ENCODE measurements around the gene AIPL1. TPM values are rescaled to one million over a fixed set of nuclear protein-coding genes. Genes with fewer than 3 reads are reported as not detected.

The AIPL1 gene
- total and polyA plus RNA-seq, 2 of the 4 experiments (the other 2 are of a cell fraction), result not detected

DNA sequence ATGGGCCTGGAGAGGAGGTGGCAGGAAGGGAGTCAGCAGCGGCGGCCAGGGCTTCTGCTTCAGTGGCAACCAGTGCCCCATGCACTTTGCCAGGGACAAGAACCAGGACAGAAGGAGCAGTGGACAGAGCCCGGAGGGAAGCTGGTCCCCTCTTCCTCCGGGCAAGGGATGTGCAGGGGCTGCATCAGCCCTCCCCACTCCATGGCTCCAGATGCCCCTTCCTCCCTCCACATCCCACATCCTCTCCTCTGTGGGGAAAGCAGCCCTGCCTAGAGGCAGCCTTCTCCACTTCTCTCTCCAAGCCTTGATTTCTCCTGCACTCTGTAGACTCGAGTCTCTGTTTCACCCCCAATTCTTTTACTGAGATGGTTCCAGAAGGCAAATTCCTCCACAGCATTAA lies 50.4 kb downstream of the AIPL1 start:
- H4K8ac ChIP-seq (ENCODE audit: low read depth in 2 of 2, low read length in 2 of 2), result no peak overlapping the region
- no peak overlapping the region for H2BK120ac ChIP-seq (ENCODE audit: low read depth, low read length)
- H3K23ac ChIP-seq (ENCODE audit: low read depth, low read length), result no peak overlapping the region
- no peaks in the 10 kb centered on the region; the same call in 1 of the 2 replicates for H3K27me3 ChIP-seq (ENCODE audit: control insufficient read depth, insufficient read depth, low read length)
- no TSS peak for BruUV-seq (replicated peaks)
- H3K4me2 ChIP-seq (ENCODE audit: low read depth, low read length), result no peak overlapping the region
- no peak overlapping the region for H2AFZ ChIP-seq (replicated peaks; ENCODE audit: low read length, poor library complexity)
- H3K36me3 ChIP-seq (ENCODE audit: control insufficient read depth, insufficient read depth, low read length), result no peaks in the 10 kb centered on the region
- in situ Hi-C loops (cut with MboI; ENCODE audit: low sequenced_read_pairs), result no loop called here
- H3K14ac ChIP-seq (replicated peaks; ENCODE audit: low read depth, low read length), result no peak overlapping the region
- H3K4ac ChIP-seq (ENCODE audit: low read depth, low read length), result no peak overlapping the region
- 62% methylated on average over 3 of the region's 5 CpGs; no CpG with 5 or more reads in 1 of the 2 experiments for WGBS, 2 experiments (ENCODE audit: extremely low coverage in 2 of 2, insufficient read length in 1 of 2)
- no peak overlapping the region for H2BK5ac ChIP-seq (ENCODE audit: low read depth, low read length, poor library complexity, severe bottlenecking)
- no peak overlapping the region for H4K5ac ChIP-seq (ENCODE audit: low read depth, low read length)
- POLR2A ChIA-PET (ENCODE audit: unreplicated experiment), result no interaction called here
- no peak overlapping the region for H3K18ac ChIP-seq (ENCODE audit: low read depth, low read length)
- no peaks in the 10 kb centered on the region for H3K4me1 ChIP-seq (ENCODE audit: control insufficient read depth, insufficient read depth, low read length)
- DNase-seq, result no peak
- intact Hi-C loops (cut with micrococcal nuclease), result no loop called here
- H2BK15ac ChIP-seq (ENCODE audit: low read depth, low read length), result no peak overlapping the region
- no peak overlapping the region for H2BK20ac ChIP-seq (ENCODE audit: low read depth, low read length)
- no peaks in the 10 kb centered on the region for H4K20me1 ChIP-seq (ENCODE audit: insufficient read depth, low read length)
- TF ChIP-seq MAZ (IDR thresholded peaks at IDR 0.05; ENCODE audit: borderline replicate concordance, low read depth, low read length) (no peak), MXI1 (IDR thresholded peaks at IDR 0.05; ENCODE audit: borderline replicate concordance, low read depth, low read length) (no peak), CHD1 (IDR thresholded peaks at IDR 0.05; ENCODE audit: low read depth, low read length) (no peak), POLR2A (IDR thresholded peaks at IDR 0.05; ENCODE audit: low read depth, low read length) (no peak), RAD21 (IDR thresholded peaks at IDR 0.05; ENCODE audit: low read length) (no peak), MAFK (IDR thresholded peaks at IDR 0.05; ENCODE audit: low read depth, low read length) (no peak), RFX5 (IDR thresholded peaks at IDR 0.05; ENCODE audit: low read depth, low read length) (no peak), BHLHE40 (IDR thresholded peaks at IDR 0.05; ENCODE audit: low read depth, low read length) (no peak), NFE2L2 (IDR thresholded peaks at IDR 0.05; ENCODE audit: low read depth, low read length) (no peak), RCOR1 (IDR thresholded peaks at IDR 0.05; ENCODE audit: insufficient replicate concordance, low read length) (no peak), FOS (IDR thresholded peaks at IDR 0.05; ENCODE audit: low read depth, low read length) (no peak), SMC3 (IDR thresholded peaks at IDR 0.05; ENCODE audit: low read depth, low read length) (no peak), CEBPB (IDR thresholded peaks at IDR 0.05; ENCODE audit: low read depth, low read length) (no peak)
- TF ChIP-seq, protein P1, sequence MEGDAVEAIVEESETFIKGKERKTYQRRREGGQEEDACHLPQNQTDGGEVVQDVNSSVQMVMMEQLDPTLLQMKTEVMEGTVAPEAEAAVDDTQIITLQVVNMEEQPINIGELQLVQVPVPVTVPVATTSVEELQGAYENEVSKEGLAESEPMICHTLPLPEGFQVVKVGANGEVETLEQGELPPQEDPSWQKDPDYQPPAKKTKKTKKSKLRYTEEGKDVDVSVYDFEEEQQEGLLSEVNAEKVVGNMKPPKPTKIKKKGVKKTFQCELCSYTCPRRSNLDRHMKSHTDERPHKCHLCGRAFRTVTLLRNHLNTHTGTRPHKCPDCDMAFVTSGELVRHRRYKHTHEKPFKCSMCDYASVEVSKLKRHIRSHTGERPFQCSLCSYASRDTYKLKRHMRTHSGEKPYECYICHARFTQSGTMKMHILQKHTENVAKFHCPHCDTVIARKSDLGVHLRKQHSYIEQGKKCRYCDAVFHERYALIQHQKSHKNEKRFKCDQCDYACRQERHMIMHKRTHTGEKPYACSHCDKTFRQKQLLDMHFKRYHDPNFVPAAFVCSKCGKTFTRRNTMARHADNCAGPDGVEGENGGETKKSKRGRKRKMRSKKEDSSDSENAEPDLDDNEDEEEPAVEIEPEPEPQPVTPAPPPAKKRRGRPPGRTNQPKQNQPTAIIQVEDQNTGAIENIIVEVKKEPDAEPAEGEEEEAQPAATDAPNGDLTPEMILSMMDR (conservative IDR thresholded peaks at IDR 0.05; ENCODE audit: low read depth, low read length), result no peak
- TF ChIP-seq, protein P2, sequence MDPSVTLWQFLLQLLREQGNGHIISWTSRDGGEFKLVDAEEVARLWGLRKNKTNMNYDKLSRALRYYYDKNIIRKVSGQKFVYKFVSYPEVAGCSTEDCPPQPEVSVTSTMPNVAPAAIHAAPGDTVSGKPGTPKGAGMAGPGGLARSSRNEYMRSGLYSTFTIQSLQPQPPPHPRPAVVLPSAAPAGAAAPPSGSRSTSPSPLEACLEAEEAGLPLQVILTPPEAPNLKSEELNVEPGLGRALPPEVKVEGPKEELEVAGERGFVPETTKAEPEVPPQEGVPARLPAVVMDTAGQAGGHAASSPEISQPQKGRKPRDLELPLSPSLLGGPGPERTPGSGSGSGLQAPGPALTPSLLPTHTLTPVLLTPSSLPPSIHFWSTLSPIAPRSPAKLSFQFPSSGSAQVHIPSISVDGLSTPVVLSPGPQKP (IDR thresholded peaks at IDR 0.05; ENCODE audit: borderline replicate concordance, low read depth, low read length), result no peak
- TF ChIP-seq, protein P3, sequence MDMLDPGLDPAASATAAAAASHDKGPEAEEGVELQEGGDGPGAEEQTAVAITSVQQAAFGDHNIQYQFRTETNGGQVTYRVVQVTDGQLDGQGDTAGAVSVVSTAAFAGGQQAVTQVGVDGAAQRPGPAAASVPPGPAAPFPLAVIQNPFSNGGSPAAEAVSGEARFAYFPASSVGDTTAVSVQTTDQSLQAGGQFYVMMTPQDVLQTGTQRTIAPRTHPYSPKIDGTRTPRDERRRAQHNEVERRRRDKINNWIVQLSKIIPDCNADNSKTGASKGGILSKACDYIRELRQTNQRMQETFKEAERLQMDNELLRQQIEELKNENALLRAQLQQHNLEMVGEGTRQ (IDR thresholded peaks at IDR 0.05; ENCODE audit: low read depth, low read length), result no peak
- no peaks in the 10 kb centered on the region for H3K79me1 ChIP-seq (ENCODE audit: low read depth in 1 of 2, low read length in 2 of 2)
- no peak for ATAC-seq (ENCODE audit: low read depth)
- H3K9me1 ChIP-seq (ENCODE audit: insufficient read depth, low read length), result no peaks in the 10 kb centered on the region
- no peak overlapping the region for H2AK5ac ChIP-seq (ENCODE audit: low read depth, low read length)
- H2AK9ac ChIP-seq (replicated peaks; ENCODE audit: low read depth, low read length, poor library complexity), result no peak overlapping the region
- H3K9me3 ChIP-seq (ENCODE audit: control insufficient read depth, insufficient read depth, low read length), result no peaks in the 10 kb centered on the region
- no peak overlapping the region for H3K4me3 ChIP-seq (ENCODE audit: insufficient read depth, low read depth, low read length)
- no peak overlapping the region for H3K56ac ChIP-seq (ENCODE audit: extremely low read depth, insufficient read depth, low read length)
- H3K9ac ChIP-seq (ENCODE audit: low read depth, low read length), result no peak overlapping the region
- no peak overlapping the region for H3K27ac ChIP-seq (ENCODE audit: insufficient read depth, low read length)
- H4K91ac ChIP-seq (ENCODE audit: insufficient read depth, low read depth, low read length), result no peak overlapping the region
- dilution Hi-C loops (cut with HindIII; ENCODE audit: low sequenced_read_pairs, unreplicated experiment), result no loop called here
- CTCF ChIA-PET, result no interaction called here
